ENCODE measurements around the gene MORN1.

The MORN1 gene

DNA sequence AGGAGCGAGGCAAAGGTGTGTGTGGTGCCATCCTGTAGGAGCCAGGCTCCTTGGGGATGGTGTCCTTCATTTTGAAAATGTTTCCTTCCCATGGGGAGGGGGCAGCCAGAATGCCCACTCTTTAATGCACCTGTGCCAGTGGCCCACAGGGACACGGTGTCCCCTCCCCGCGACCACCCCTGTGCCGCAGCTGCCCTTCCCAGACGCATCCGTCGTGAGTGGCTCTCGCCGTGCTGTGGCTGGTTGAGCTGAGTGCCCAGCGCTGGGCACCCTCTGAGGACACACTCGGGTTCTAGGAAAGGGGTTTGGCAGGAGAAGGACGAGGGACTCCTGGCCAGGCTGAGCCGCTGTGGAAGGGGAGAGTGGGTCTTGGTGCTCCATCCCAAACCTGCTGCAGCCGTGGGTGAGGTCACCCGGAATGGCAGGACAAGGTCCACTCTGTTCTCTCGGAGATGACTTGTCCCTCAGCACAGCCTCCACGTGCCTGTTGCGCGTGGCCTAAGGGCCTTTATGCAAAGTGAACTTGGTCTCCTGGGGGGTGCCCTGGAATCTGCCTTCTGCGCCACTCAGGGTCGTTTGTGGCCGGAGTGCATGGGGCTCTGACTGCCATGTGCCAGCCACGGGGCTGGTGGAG lies 88.9 kb downstream of the MORN1 start:
- no peak overlapping the region for H3K4me3 ChIP-seq (replicated peaks; ENCODE audit: low read depth, low read length)
- TF ChIP-seq, protein P1, sequence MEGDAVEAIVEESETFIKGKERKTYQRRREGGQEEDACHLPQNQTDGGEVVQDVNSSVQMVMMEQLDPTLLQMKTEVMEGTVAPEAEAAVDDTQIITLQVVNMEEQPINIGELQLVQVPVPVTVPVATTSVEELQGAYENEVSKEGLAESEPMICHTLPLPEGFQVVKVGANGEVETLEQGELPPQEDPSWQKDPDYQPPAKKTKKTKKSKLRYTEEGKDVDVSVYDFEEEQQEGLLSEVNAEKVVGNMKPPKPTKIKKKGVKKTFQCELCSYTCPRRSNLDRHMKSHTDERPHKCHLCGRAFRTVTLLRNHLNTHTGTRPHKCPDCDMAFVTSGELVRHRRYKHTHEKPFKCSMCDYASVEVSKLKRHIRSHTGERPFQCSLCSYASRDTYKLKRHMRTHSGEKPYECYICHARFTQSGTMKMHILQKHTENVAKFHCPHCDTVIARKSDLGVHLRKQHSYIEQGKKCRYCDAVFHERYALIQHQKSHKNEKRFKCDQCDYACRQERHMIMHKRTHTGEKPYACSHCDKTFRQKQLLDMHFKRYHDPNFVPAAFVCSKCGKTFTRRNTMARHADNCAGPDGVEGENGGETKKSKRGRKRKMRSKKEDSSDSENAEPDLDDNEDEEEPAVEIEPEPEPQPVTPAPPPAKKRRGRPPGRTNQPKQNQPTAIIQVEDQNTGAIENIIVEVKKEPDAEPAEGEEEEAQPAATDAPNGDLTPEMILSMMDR (IDR thresholded peaks at IDR 0.05; ENCODE audit: low read length, missing control alignments), result no peak
- DNase-seq (ENCODE audit: low read depth), result no peak

DNA sequence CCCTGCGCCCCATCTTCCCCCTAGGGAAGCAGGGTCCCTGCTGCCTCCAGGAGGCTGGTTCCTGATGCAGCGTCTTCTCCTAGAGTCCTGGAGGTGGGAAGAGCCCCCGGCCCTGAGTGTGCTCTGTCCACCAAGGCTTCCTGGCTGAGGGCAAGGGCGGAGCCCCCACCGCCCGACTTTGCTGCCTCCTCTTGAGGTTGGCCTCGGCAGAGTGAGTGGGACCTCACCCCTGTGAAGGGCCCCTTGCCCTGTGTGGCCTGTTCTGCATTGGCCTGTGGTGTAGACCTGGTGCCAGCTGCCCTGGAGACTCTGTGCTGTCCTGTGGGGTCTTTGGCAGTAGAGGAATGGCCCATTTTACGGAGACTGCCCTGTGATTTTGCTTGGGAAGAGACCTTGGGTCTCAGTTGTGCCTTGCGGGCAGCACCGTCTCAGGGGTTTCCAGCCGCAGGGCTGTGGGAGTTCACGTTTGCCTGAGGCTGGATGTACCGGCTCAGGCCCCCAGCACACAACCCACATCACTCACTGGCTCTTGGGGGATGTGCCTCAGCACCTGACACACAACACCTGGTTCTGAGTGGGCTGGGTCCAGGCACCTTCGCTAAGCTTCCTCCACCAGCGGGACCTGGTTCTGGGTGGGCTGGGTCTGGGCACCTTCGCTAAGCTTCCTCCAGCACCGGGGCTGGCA lies 89.6 kb downstream of the MORN1 start:
- TF ChIP-seq, protein P1 (IDR thresholded peaks at IDR 0.05; ENCODE audit: low read length, missing control alignments), result no peak
- no peak overlapping the region for H3K4me3 ChIP-seq (replicated peaks; ENCODE audit: low read depth, low read length)
- DNase-seq (ENCODE audit: low read depth), result no peak

DNA sequence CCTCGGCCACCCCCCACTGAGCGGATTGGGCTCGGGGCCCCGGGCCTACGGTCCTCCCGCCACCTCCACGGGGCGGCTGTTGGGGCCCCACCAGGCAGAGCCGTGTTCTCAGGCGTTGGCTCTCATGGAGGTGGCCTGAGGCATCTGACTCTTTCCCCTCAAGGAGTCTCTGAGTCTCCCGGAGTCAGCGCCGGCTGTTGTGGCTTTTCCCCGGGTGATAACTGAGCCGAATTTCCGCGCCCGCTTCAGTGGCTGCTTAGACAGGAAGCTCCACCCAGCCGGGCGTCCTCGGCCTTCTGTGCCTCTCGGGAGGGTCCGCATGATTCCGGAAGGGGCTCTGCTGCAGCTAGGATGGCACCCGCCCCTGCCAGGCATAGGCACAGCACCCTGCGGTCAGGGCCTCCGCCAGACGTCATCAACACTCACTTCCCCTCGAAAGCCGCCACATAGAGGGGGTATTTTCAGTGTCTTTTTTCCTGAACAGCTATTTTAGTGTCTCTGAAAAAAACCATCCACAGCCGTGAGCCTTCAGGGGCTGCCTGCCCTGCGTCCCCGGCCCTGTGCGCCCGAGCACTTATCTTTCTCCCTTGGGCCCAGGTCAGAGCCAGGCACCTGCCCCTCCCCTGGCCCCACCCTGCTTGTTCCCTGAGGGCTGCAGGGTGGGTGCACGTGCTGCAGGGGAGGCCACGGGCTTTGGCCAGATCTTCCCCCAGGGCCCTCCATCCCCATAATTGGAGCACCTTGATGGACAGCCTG lies 90.3 kb downstream of the MORN1 start:
- peak; percentile 72 for DNase-seq (ENCODE audit: low read depth)
- TF ChIP-seq, protein P1 (IDR thresholded peaks at IDR 0.05; ENCODE audit: low read length, missing control alignments), result no peak
- H3K4me3 ChIP-seq (replicated peaks; ENCODE audit: low read depth, low read length), result peak overlapping the region; percentile 7

DNA sequence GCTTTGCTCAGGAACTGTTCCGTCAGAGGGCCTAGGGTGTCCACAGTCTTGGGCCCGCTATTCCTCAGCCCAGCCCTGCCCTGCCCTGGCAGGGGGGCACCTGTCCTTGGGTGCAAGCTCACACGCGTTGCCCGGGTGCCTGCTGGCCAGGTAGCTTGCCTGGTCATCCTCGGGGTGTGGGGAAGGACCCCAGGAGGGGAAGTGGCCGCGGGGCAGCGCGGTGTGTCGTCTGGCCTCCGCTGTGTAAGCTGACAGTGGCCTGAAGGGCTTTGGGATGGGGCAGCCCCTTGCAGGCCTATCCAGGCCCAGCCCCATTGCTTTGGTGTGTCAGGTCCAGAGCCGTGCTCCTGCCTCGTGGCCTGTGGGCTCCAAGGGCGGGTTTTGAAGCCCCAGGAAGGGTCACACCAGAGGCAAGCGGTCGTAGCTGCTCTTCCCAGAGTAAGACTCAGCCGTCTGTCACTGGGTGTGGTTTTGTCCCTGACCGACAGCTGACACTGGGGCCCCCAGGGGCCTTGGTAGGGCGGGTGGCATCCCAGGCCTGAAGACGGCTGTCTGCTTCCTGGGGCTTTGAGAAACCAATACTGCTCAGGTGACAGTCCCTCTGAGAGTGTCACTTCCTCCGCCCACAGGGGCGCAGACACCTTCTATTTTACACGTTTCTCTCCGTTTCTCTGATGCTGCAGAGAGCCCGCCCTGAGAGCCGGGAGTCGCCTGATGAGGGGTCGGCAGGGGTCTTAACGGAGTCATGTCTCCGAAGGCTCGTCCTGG lies 91.2 kb downstream of the MORN1 start:
- TF ChIP-seq, protein P1 (IDR thresholded peaks at IDR 0.05; ENCODE audit: low read length, missing control alignments), result no peak
- H3K4me3 ChIP-seq (replicated peaks; ENCODE audit: low read depth, low read length), result peak overlapping the region; percentile 7
- DNase-seq (ENCODE audit: low read depth), result no peak

DNA sequence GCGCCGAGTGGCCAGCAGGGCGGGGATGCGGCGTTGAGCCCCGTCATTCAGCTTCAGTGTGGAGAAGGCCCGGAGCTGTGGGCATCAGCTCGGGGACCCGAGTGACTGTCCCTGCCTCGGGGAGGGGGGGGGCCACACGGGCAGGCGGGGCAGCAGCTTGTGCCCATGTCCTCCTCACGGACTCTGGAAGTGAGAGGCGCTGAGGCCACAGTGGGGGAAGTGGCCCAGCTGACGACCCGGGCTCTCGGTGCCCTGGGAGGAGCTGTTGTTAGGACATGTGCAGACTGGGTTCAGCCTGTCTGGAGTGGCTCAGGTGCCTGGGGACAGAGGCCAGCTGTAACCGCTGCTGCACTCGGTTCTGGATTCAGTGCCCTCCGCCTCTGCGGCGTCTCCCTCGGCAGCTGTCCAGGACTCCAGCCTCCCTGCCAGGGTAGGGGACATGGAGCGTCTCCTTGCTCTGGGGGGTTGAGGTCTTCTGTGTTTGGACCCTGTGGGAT lies 92.2 kb downstream of the MORN1 start:
- no peak overlapping the region for H3K4me3 ChIP-seq (replicated peaks; ENCODE audit: low read depth, low read length)
- TF ChIP-seq, protein P1 (IDR thresholded peaks at IDR 0.05; ENCODE audit: low read length, missing control alignments), result no peak
- DNase-seq (ENCODE audit: low read depth), result no peak

DNA sequence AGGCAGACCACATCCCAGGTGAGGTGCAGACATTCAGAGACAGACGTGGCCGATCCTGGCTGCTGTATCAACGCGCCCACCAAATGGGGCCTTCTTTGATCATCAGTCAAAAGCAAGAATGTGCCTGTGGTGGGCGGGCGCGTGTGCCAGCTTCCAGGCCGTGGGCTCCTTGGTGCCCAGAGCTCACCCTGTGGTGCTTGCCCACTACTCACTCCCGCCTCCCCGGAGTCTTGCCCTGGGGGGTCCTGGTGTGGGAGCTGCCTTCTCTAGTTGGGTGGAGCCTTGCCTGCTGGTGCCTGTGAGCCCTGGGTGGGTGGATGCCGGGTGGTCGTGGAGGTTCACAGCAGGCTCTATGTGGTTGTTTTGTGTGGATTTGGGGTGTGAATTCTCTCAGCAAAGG lies 92.7 kb downstream of the MORN1 start:
- DNase-seq (ENCODE audit: low read depth), result no peak
- no peak overlapping the region for H3K4me3 ChIP-seq (replicated peaks; ENCODE audit: low read depth, low read length)
- TF ChIP-seq, protein P1 (IDR thresholded peaks at IDR 0.05; ENCODE audit: low read length, missing control alignments), result no peak
